ENCODE measurements around the gene SRSF8.
"Not testable (repeated sequence)": the region's sequence is repeated elsewhere in the genome, so short reads cannot be mapped to it uniquely, and the experiment has no call there.

The SRSF8 gene

DNA sequence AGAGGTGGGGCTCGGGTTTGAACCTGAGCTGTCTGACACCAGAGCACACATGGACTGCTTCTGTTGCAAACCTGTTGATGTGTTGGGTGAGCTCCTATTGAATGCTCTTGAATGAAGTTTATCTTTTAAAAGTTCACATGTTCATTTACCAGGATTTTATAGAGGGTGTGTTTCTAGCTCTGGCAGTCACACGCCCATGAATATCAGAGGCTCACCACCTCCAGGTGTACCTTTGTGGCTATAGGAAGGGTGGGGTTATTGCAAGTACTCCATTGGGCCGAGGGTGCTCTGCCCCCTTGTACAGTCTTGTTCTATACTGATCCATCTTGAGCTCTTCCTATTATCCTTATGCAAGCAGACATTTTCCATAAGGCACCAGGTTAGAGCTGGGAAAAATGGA is 32.1 kb downstream of the SRSF8 start:
- no peak for DNase-seq

- no peak for DNase-seq
Measured at GRCh38 chr11:95100191-95100648, 33.5 kb downstream of the SRSF8 start.

DNA sequence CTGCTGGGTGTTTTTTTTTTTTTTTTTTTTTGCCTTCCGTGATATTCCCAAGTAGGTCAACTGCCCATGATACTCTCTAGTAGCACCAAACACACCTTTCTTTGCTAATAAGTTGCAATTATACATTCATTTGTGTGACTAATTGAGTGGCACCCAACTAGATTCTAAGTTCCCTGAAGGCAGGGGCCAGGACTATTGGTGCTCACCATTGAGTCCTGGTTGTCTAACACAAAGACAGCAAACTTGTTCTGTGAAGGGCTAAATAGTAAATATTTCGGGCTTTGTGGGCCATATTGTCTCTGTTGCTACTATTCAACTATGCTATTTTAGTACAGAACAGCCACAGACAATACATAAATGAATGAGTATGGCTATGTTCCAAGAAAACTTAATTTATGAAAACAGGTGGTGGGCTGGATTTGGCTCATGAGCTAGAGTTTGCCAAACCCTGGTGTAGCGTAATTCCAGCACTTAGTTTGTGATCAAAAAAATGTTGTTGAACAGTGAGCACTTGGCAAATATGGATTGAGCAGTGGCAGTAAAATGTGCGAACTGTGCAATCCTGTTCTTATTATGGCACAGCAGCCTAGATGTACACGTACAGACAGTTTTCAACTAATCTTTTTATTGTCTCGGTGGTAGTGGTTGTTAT is 34.3 kb downstream of the SRSF8 start:
- DNase-seq: no peak

DNA sequence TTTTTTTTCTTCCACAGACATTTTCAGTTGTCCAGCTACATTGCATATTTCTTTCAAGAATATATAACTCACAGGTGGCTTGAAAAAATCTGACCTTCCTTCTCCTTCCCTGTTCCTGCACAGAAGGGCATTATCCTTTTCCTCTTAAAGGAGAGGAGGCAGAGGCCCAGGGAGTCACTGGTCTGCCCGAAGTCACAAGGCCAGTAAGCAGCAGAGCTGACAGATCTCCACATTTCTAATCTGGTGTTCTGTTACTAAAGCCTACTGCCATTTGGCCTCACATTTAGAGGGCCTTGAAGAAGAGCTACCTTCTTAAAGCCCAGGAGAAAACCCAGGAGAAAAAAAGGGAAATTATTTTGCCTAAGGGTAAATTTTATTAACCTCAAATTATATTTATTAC is 35.2 kb downstream of the SRSF8 start:
- no peak for DNase-seq

DNA sequence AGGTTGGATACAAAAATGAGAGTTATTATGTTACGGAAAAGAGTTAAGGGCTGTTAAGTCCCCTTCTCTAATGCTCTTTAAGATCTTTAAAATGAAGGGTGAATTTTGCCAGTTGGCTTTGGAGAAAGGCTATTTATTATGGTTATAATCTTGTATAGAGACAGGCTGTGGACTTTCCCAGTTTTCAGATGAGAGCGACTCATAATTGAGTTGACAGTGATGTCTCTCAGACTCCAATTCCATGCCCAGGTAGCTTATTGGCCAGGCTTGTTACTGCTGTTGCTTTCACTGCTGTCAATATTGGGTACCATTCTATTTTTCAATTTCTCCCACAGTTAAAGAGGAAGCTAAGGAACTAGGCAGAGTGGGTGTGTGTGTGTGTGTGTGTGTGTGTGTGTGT is 36.0 kb downstream of the SRSF8 start:
- no peak for DNase-seq

- DNase-seq: no peak
Measured at GRCh38 chr11:95103701-95104100, 37.0 kb downstream of the SRSF8 start.

DNA sequence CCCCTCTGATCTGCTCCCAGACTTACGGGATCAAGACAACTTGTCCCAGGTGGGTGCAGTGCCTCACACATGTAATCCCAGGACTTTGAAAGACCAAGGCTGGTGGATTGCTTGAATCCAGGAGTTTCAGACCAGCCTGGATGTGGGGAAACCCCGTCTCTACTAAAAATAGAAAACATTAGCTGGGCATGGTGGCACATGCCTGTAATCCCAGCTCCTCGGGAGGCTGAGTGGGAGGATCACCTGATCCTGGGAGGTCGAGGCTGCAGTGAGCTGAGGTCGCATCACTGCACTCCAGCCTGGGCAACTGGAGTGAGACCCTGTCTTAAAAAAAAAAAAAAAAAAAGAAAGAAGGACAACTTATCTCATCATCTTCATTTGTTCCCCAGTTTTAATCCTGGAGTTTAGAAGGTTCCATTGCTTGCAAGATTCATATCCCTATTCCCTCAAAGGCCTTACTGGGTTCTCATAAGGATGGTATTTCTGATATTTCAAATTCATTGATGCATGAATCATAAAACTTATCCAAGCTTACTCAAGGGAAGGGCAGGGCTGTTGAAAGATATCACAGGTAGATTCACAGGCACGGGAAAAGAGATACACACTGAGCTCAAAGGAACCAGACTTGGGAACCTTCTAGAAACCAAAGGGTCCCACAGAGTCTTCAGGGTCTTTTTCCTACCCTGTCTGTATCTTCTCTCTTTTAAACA is 37.6 kb downstream of the SRSF8 start:
- DNase-seq: no peak

GRCh38 chr11:95104856-95105255 is 38.1 kb downstream of the SRSF8 start:
- no peak for DNase-seq

DNA sequence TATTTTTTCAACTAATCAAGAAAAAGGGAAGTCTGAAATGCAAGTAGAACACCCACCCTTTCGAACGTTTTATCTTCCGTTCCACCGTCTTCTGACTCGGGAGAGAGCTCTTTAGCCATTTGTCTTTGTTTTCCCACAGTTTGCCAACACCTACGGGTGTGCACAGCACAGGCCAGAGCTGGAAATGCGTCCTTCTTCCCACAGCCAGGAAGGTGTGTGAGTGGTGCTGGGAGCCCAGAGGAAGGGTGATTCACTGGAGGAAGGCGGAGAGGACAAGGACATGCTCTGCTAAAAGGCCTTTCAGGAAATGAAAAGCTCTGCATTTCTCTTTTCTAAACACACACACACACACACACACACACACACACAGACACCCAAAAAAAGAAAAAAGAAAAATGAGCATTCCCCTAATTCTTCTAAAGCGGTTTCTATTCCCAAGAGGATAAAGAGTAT is 41.5 kb downstream of the SRSF8 start:
- no peak for DNase-seq

- no peak for DNase-seq
Measured at GRCh38 chr11:95108671-95109551, 42.2 kb downstream of the SRSF8 start.

- DNase-seq: not testable (repeated sequence)
Measured at GRCh38 chr11:95111471-95111870, 44.8 kb downstream of the SRSF8 start.

- no peak for DNase-seq
Measured at GRCh38 chr11:95111923-95112540, 45.3 kb downstream of the SRSF8 start.

DNA sequence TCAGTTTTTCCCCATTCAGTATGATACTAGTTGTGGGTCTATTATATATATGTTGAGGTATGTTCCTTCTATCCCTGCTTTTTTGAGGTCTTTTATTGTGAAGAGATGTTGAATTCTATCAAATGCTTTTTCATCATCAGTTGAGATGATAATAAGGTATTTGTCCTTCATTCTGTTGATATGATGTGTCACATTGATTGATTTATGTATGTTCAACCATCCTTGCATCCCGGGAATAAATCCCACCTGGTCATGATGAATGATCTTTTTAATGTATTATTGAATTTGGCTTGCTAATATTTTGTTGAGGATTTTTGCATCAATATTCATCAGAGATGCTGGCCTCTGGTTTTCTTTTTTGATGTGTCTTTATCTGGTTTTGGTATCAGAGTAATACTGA is 48.9 kb downstream of the SRSF8 start:
- DNase-seq: no peak

GRCh38 chr11:95119361-95120060 is 52.8 kb downstream of the SRSF8 start:
- no peak for DNase-seq
